Activated B cell treated with CpG ODN at 0.5 μM for 24 hours (primary cell): ENCODE results near the gene TMEM135. TPM values are rescaled to one million over a fixed set of nuclear protein-coding genes. Genes with fewer than 3 reads are reported as not detected.

Experiments used
- ATAC-seq: fragments of 200-7000 bp; cut with Tn5 transposase; one replicate; pipeline ENCODE4 v1.10.0; 2021; ENCODE audit warnings: low read depth, mild to moderate bottlenecking, moderate library complexity
- CTCF ChIA-PET: fragments of 350-600 bp; sonication (Branson Sonifier 250); formaldehyde crosslinking; loops from one replicate; lab custom pipeline; 2021; ENCODE audit warnings: antibody characterized with exemption; lab: Charles Lee
- POLR2A ChIA-PET: fragments of 350-600 bp; sonication (Branson Sonifier 250); formaldehyde crosslinking; loops from one replicate; lab custom pipeline; 2021; ENCODE audit warnings: antibody characterized with exemption; lab: Charles Lee
- DNase-seq: peaks from one replicate; pipeline ENCODE4 v3.0.0; 2022
- H3K27ac Mint-ChIP-seq: one replicate; pipeline ENCODE4 v1.8.0; 2020; ENCODE audit warnings: mixed read lengths
- H3K27me3 Mint-ChIP-seq: one replicate; pipeline ENCODE4 v1.8.0; 2021; ENCODE audit warnings: mixed read lengths
- H3K36me3 Mint-ChIP-seq: one replicate; pipeline ENCODE4 v1.8.0; 2021; ENCODE audit warnings: low read depth, mixed read lengths
- H3K4me1 Mint-ChIP-seq: one replicate; pipeline ENCODE4 v1.8.0; 2021; ENCODE audit warnings: mixed read lengths
- H3K4me3 Mint-ChIP-seq: one replicate; pipeline ENCODE4 v1.8.0; 2020; ENCODE audit warnings: mild to moderate bottlenecking, mixed read lengths
- H3K9me3 Mint-ChIP-seq: one replicate; pipeline ENCODE4 v1.8.0; 2020; ENCODE audit warnings: mixed read lengths
- CTCF ChIP-seq: fragments of 200-600 bp; IDR thresholded peaks from one replicate; pipeline ENCODE4 v1.8.0; 2022; ENCODE audit warnings: antibody characterized with exemption, mild to moderate bottlenecking
- intact Hi-C: fragments of 100-400 bp; cut with micrococcal nuclease; formaldehyde crosslinking; loops from one replicate; pipeline ENCODE4 v1.15.1; 2024
- total RNA-seq: library from RNA; stranded (reverse); gene quantifications from 2 replicates; pipeline ENCODE4 v1.2.3, GENCODE V29; 2022

TMEM135 gene
- total RNA-seq, 1 donor from 2014 or later: 10.1 TPM

GRCh38 chr11:87366763-87367405, 329.1 kb downstream of the TMEM135 start:
- Mint-ChIP-seq H3K36me3 (no peaks in the 10 kb centered on the region), H3K27me3 (peaks cover 3% of the 10 kb centered on the region), H3K9me3 (no peaks in the 10 kb centered on the region), H3K4me3 (no peak overlapping the region), H3K4me1 (no peaks in the 10 kb centered on the region), H3K27ac (no peak overlapping the region)
- no peak for TF ChIP-seq CTCF
- ATAC-seq (no peak), DNase-seq (no peak)
- intact Hi-C loops: no loop called here
- CTCF ChIA-PET: no interaction called here
- POLR2A ChIA-PET: no interaction called here

GRCh38 chr11:87368151-87368550, 330.4 kb downstream of the TMEM135 start:
- no peak for TF ChIP-seq CTCF
- POLR2A ChIA-PET: no interaction called here
- no peak overlapping the region for H3K27ac Mint-ChIP-seq
- no peak for ATAC-seq
- no peaks in the 10 kb centered on the region for H3K36me3 Mint-ChIP-seq
- H3K4me1 Mint-ChIP-seq: no peaks in the 10 kb centered on the region
- H3K27me3 Mint-ChIP-seq: peaks cover 3% of the 10 kb centered on the region
- CTCF ChIA-PET: no interaction called here
- H3K9me3 Mint-ChIP-seq: no peaks in the 10 kb centered on the region
- intact Hi-C loops: no loop called here
- no peak overlapping the region for H3K4me3 Mint-ChIP-seq
- DNase-seq: no peak

- ChIA-PET CTCF (no interaction called here), POLR2A (no interaction called here)
- Mint-ChIP-seq H3K9me3 (no peaks in the 10 kb centered on the region), H3K27ac (no peak overlapping the region), H3K36me3 (no peaks in the 10 kb centered on the region), H3K27me3 (peaks cover 3% of the 10 kb centered on the region), H3K4me3 (no peak overlapping the region), H3K4me1 (no peaks in the 10 kb centered on the region)
- intact Hi-C loops: no loop called here
- no peak for TF ChIP-seq CTCF
- no peak for DNase-seq
- ATAC-seq: no peak
Measured at GRCh38 chr11:87368858-87369480, 331.2 kb downstream of the TMEM135 start.

- intact Hi-C loops: no loop called here
- DNase-seq (no peak), ATAC-seq (no peak)
- TF ChIP-seq CTCF: no peak
- H3K9me3 Mint-ChIP-seq: no peaks in the 10 kb centered on the region
- H3K4me3 Mint-ChIP-seq: no peak overlapping the region
- H3K27ac Mint-ChIP-seq: no peak overlapping the region
- POLR2A ChIA-PET: no interaction called here
- peaks cover 3% of the 10 kb centered on the region for H3K27me3 Mint-ChIP-seq
- no peaks in the 10 kb centered on the region for H3K36me3 Mint-ChIP-seq
- no peaks in the 10 kb centered on the region for H3K4me1 Mint-ChIP-seq
- CTCF ChIA-PET: interaction anchor here (0.7 kb wide), 1 partner anchor 51 kb away, joined by 3 read pairs; no protein-coding TSS in a partner anchor
Measured at GRCh38 chr11:87369888-87370287, 332.2 kb downstream of the TMEM135 start.

GRCh38 chr11:87372065-87372464, 334.3 kb downstream of the TMEM135 start:
- Mint-ChIP-seq H3K9me3 (no peaks in the 10 kb centered on the region), H3K4me3 (no peak overlapping the region), H3K36me3 (no peaks in the 10 kb centered on the region), H3K27me3 (peaks cover 3% of the 10 kb centered on the region), H3K27ac (no peak overlapping the region), H3K4me1 (no peaks in the 10 kb centered on the region)
- no peak for DNase-seq
- ChIA-PET CTCF (no interaction called here), POLR2A (no interaction called here)
- no peak for TF ChIP-seq CTCF
- intact Hi-C loops: no loop called here
- ATAC-seq: no peak

Other genes starting within 250 kb of the TMEM135 start
- not detected in 2 replicates for gene PRSS23, start 237.4 kb upstream of the TMEM135 start, total RNA-seq
- not detected in 2 replicates for gene FZD4, start 82.5 kb upstream of the TMEM135 start, total RNA-seq